GM19035 (cell line): ENCODE data around the gene VWDE.

ENCODE experiments used
- ATAC-seq: cut with Tn5 transposase; IDR thresholded peaks from one replicate; pipeline ENCODE4 v1.9.1; 2021; ENCODE audit not compliant: unreplicated experiment

VWDE gene

DNA sequence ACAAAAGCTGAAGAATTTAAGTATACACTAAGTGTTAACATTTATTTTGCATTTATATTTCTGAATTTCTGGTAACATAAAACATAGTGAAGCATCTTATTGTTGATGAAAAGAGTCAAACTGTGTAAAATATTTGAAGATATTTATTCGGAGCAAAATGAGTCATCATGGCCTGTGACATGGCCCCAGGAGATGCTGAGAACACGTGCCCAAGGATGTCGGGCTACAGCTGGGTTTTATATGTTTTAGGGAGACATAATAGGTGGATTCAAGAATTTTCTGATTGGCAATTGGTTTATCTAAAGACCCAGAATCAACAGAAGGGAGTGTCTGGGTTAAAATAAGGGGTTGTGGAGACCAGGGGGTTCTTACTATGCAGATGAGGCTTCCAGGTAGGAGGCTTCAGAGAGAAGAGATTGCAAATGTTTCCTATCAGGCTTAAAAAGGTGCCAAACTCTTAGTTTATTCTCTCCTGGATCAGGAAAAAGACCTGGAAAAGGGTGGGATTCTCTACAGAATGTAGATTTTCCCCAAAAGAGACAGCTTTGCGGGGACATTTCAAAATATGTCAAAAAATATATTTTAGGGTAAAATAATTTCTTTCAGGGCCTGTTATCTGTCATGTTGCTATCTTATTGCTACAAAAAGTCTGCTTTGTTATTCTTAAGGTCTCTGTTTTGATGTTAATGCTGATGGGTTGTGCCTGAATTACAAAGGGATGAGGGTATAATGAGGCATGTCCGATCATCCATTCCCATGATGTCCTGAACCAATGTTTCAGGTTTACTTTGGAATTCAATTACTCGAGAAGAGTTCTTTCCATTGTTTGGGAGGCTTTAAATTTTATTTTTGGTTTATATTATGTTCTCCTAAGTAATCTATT is 74.5 kb downstream of the VWDE start:
- no peak for ATAC-seq

DNA sequence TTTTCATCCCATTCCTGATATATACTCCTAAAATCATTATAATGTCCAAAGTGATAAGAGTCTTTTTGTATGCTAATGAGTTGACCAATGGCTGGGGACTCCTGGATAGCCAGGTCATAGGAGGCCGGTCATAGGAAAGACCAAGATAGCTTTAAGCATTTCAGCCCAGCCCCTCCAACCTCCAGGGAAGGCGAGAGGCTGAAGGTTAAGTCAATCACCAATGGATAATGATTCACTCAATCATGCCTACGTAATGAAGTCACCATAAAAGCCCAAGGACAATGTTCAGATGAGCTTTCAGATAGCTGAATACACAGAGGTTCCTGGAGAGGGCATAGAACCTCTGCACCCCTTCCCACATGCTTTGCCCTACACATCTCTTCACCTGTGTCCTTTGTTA is 75.7 kb downstream of the VWDE start:
- no peak for ATAC-seq

DNA sequence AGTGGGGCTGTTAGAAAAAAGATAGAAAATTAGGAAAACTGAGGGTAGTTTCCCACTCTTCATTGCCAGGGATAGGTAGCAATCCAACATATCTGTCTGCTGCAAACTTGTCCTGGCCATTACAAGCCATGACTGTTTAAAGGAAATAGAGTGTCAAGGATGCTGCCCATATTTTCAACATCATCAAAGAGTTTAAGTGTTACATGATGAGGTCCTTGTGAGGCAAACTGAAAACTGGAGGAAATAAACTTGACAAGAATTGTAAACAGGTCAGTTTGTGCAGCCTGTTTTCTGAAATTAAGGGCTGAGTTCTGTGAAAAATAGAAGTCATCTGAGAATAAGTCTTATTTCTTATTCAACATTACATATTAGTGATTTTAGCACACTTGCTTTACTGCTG is 78.0 kb downstream of the VWDE start:
- ATAC-seq = no peak

GRCh38 chr7:12323415-12323814 is 80.2 kb downstream of the VWDE start:
- ATAC-seq = peak; percentile 23

DNA sequence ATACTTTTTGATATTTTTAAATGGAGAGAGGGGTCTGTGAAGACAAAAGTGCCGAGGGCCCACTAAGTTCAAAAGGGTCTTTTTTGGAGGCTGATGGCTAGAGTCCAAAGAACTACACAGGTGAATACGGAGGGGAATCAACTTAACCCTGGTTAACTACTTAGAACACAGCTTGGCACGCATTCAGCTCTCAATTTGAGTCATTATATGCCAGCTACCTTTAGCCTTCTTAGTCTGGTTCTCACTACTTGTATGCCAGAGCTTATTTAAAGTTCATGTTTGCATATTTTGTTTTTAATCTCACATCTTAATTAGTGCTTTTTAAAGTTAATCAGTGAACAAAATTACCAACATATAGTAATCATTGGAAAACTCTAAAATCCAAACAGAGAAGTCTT is 80.8 kb downstream of the VWDE start:
- peak; percentile 73 for ATAC-seq

GRCh38 chr7:12322284-12322902 is 81.3 kb downstream of the VWDE start:
- ATAC-seq = peak; percentile 48

- ATAC-seq = no peak
These were observed 82.5 kb downstream of the VWDE start for GRCh38 chr7:12320987-12321647.

- no peak for ATAC-seq
These were observed 83.3 kb downstream of the VWDE start for GRCh38 chr7:12320241-12320986.

- ATAC-seq = no peak
These were observed 86.0 kb downstream of the VWDE start for GRCh38 chr7:12317675-12318074.

DNA sequence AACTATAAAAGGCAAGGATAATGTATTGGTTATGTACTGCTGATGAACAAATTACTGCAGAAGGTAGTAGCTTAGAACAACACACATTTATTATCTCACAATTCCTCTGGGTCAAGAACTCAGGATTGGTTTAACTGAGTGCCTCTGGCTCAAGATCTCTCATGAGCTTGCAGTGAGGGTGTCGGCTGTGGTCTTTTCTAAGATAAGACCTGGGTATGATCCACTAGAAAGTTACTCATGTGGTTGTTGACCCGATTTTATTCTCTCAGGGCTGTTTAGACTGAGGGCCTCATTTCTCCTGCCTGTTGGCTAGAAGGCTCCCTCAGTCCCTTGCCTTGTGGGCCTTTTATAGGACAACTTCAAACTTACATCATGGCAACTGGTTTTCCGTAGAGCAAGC is 86.7 kb downstream of the VWDE start:
- no peak for ATAC-seq

DNA sequence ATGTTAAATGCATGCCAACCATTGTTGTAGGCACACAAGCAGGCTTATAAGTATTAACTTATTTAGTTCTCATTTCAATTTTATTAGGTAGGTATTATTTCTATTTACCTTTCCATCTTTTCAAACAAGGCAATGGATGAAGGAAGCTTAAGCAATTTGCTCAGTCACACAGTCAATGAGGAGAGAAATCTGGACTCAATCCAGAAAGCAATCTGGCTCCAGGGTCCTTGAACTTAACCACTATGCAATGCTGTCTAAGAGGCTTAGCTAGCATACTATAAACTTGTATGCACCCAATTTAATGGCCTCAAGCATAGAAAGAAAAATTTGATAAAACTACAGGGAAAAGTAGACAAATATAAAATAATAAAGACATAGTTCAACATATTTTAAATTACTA is 88.6 kb downstream of the VWDE start:
- no peak for ATAC-seq

- peak; percentile 78 for ATAC-seq
These were observed 89.5 kb downstream of the VWDE start for GRCh38 chr7:12314199-12314598.

GRCh38 chr7:12305502-12305901 is 98.2 kb downstream of the VWDE start:
- no peak for ATAC-seq

DNA sequence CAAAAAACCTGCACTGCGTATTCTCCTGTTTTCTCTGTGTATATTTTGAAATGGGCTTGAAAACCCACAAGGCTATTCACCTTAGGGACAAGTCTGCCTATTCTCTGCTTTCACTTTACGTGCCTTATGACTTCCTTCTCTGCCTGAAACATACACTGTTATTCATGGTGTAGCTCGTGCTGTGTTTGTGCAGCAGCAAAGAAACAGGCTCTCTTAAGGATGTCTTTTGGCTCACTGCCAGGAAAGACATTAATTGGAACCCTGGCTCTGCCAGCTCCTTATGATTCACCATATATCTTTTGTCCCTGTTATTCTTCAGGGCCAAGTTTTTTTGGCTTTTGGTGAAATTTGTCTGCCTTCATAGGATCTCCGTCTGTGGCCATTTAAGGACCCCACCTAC is 100.2 kb downstream of the VWDE start:
- no peak for ATAC-seq

GRCh38 chr7:12303062-12303461 is 100.6 kb downstream of the VWDE start:
- no peak for ATAC-seq

GRCh38 chr7:12300415-12300814 is 103.2 kb downstream of the VWDE start:
- ATAC-seq = no peak

- ATAC-seq = no peak
These were observed 104.3 kb downstream of the VWDE start for GRCh38 chr7:12299367-12299766.

- ATAC-seq = no peak
These were observed 106.2 kb downstream of the VWDE start for GRCh38 chr7:12297283-12298108.

DNA sequence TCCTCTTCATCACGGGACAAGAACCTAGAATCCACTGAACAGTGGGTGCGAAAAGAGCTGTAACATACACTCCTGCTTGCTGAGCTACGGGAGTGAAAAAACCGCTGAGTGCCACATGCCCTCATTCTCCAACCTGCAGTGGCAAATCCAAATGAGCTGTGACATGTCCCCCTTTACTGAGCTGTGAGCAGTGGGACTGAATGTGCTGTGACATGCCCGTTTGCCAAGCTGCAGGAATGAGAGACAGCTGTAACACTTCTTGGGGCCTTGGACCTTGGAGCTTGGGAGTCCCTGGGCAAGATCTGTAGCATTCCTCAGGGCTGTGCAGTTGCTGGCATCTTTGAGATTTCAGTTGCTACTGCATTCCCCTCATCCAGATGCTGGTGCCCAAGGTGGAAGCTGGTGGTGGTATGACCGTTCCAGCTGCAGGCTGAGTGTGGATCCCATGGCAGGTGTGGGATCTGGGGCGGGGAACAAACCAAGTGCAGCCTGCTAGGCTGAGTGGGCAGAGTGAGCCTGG is 107.6 kb downstream of the VWDE start:
- ATAC-seq = no peak

DNA sequence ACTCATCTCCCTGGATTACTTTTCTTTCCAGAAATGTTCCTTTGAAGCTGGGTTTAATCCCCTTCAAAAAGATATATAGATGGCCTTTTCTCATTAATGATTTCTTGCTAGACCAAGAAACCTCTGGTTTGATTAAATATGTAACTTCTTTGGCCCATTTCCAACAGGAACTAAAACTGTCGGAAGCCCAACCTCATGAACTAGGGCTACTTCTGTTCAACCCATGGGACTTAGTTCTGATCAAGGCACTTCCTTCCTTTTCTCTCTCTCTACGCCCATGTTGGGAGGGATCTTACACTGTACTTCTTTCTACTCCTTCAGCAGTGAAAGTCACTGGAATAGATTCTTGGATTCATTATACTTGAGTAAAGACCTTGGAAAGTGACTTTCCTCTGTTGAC is 109.0 kb downstream of the VWDE start:
- no peak for ATAC-seq
